Left hindlimb (tissue), 1 donor: Measurements from ENCODE around the gene GLIPR2.
"Not testable (repeated sequence)": the region's sequence is repeated elsewhere in the genome, so short reads cannot be mapped to it uniquely, and the experiment has no call there.

Source experiments
- DNase-seq: peaks from one replicate; pipeline ENCODE4 v3.0.0-alpha.2; 2018

Gene GLIPR2

DNA sequence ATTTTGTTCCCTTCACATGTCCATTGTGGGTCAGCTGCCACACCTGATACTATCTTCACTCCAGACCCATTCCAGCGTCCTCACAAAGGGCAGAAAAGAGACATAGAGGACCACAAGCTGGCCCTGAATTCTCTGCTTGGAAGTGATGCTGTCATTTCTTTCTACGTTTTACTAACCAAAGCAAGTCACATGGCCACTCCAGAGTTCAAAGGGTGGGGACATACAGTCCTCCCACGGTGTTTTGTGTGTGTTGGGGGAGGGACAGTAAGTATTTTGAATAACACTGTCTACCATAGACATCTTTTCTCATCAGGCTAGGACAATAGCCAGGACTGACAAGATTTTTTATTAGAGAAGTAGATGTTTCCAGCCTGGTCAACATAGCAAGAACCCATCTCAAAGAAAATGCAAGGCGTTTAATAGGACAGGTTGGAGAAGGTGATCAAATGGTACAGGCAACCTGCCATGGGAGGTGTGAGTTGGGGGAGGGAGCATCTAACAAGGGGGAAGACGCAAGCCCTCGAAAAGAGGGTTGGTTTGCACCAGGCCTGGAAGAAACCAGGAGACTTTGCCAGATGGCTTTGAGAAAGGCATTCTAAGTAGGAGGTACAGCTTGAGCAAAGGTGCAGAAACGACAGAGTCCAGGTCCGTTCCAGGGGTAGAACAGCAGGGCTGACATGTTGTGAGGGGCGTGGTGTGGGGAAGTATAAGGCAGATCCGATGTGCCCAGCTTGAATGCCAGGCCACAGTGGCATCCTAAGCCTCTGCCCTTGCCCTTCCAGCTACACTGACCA is 11.3 kb upstream of the GLIPR2 start:
- no peak for DNase-seq

DNA sequence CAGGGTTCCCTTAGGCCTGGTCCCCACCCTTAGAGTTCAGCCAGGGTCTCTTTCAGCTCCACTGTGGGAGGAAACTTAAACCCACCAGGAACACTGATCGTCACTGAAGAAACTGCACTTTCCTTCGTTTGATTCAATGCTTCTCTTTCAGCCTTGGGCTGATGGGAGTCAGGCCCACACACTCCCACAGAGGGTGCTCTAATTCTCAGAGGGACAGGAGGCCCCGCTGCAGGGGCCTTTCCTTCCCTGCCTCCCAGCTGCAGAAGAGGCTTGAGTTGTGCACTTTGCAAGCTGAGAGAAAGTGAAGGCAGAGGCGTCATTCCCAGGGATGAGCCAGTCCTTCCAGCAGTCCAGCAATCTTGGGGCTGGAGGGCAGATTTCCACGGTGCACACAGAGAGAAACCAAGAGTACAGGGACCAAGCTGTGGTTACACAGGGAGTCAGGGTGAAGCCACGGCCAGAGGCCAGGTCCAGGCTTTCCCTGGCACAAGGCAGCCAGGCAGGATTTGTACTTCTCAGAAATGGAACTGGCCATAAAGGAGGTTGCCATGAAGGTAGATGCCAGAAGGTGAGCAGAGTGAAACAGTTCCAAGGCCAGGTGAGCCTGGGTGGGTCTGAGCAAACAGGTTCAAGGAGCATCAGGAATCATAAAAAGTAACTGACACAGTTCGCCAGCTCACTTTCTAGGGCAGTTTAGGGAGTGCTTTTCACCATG is 10.4 kb upstream of the GLIPR2 start:
- DNase-seq = no peak

DNA sequence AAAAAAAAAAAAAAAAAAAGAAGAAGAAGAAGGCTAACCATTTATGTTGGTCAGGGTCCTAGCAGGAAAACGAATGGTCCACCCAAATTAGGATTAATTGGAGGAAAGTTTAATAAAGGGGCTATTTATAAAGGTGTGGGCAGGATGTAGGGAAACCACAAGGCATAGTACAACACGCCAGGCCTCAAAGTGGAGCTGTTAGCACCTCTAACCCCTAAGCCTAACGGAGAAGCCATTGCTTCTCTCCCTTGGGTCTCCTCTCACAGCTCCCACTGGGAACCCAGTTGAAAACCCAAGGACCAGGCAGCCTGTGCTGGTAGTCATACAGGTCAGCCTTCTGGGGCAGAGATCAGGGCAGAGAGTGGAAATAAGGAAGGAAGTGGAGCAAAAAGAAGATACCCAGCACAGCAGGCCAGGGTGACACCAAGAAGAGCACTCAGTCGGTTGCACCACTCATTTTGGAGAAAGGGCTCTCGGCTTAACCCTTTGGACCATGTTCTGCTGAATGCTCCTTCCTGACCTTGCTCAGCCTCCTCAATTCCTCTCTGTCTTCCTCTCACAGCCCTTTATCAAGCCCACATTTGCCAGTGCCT is 8.8 kb upstream of the GLIPR2 start:
- no peak for DNase-seq

DNA sequence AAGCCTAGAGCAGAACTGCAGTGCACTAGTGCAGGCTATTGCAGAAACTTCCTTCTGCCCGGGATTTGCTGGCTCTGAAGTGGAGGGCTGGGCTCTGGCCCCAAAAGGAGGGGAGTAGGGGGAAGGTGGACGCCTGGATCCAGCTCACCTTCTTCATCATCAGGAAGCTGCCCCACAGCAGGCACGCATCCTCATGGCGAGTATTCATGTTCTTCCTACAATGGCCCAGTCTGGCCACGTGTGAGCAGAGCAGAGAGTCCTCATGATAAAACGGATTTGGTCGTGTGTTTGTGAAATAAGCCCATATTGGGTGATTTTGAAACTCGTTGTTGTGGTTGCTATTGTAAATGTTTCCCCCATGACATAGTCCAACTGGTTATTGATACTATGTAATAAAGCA is 8.2 kb upstream of the GLIPR2 start:
- no peak for DNase-seq

DNA sequence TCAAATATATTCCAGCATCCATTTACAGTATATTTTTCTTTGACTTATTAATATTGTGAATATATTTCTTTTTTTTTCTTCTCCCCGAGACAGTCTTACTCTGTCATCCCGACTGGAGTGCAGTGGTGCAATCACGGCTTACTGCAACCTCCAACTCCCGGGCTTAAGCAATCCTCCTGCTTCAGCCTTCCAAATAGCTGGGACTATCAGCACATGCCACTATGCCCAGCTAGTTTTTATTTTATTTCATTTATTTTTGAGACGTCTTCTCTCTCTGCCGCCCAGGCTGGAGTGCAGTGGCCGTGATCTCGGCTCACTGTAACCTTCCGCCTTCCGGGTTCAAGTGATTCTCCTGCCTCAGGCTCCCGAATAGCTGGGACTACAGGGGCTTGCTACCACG is 7.4 kb upstream of the GLIPR2 start:
- no peak for DNase-seq

DNA sequence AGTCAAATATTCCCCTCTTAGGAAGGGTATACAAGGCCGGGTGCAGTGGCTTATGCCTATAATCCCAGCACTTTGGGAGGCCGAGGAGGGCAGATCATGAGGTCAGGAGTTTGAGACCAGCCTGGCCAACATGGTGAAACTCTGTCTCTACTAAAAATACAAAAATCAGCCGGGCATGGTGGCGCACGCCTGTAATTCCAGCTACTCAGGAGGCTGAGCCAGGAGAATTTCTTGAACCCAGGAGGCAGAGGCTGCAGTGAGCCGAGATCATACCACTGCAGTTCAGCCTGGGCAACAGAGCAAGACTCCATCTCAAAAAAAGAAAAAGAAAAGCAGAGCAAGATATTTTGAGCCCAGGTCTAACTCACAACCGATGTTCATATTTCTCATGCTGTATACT is 4.9 kb upstream of the GLIPR2 start:
- DNase-seq = not testable (repeated sequence)

DNA sequence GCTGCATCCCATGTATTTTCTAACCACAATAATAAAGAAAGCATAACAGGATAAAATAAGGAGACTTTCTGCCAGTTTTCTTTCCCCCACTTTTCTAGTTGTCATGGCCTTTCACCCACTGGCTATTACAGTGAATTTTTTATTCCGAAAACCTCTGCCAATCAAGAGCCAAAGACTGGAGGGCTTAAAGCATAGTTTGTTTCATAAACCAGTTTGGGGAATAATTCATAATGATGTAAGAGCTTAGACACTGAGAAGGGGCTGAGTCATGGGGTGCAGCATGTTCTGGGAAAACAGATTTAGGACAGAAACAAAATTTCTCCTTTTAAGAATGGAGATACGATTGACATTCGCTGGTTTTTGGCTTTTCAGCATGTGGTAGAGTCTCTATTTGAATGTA is 4.4 kb upstream of the GLIPR2 start:
- no peak for DNase-seq

DNA sequence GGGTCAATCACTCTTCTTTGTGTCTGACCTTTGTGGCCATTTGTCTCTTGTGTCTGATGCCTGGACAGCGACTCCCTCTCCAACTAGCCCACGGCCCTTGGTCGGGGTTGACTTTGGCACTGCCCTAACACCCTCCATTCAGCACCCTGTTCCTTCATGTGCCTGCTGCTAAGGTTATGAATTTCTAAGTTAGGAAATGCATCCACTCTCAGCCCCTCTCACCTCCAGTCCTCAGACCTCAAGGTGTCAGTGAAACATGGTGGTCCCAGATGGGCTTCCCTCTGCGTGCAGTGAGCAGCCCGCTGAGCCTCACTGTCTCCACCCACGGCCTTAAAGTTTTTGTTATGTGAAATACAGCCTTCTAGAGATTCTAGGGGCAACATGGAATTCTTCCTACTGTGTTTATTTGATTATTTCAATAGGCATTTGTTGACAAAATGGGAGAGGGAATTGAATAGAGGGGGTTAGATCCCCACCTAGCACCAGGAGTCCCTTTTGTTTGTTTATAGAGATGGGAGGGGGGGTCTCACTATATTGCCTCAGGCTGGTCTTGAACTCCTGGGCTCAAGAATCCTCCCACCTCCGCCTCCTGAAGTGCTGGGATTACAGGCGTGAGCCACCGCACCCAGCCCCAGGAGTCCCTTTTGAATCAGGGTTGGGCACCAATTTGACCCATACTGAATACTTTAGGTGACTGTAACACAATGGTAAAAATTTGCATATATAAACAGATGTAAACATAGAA is 1.6 kb upstream of the GLIPR2 start:
- DNase-seq = no peak

DNA sequence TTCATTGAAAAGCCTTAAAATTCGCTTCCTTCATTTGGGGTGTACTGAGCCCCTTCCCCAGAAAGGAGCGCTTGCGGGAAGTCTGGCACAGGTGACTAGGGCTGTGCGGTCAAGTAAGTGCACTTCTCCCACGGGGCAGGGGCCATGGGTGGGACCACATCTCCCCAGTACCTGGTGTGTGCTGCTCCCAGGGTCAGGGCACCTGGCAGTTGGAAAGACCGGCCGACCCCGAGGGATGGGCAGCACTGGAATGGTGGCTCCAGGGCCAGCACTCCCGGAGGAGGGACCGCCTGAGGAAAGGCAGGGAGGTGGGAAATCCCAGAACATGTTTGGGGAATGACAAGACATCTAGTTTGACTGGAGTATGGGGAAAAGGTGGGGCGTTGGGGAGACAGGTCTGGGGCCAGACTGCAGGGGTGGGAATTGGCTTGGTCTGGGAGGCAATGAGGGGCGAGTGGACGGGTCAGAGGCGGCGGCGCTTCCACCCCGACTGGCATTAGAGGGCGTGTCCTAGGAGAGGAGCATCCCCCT is 727 bp upstream of the GLIPR2 start:
- DNase-seq = no peak

DNA sequence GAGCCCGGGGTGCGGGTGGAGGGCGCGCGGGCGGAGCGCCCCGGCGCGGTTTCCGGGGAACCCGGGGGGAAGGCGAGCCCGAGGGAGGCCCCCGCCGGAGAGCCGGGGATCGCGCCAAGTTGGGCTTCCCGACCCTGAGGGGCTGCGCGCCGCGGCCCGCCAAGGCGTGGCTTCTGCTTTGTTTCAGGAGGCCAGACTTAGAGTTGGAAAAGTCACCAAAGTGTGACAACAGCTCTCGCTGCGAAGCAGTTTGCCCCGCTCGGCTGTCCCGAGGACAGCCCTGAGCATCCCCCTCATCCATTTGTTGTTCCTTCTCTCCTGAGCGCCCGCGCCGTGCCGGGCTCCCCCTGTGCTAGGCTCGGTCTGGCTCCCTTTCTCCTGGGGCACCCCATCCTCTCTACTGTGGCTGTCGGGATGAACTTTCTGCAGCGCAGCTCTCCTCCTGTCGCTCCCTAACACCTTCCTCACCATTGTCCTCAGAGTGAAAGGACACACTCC is 410 bp downstream of the GLIPR2 start:
- no peak for DNase-seq

DNA sequence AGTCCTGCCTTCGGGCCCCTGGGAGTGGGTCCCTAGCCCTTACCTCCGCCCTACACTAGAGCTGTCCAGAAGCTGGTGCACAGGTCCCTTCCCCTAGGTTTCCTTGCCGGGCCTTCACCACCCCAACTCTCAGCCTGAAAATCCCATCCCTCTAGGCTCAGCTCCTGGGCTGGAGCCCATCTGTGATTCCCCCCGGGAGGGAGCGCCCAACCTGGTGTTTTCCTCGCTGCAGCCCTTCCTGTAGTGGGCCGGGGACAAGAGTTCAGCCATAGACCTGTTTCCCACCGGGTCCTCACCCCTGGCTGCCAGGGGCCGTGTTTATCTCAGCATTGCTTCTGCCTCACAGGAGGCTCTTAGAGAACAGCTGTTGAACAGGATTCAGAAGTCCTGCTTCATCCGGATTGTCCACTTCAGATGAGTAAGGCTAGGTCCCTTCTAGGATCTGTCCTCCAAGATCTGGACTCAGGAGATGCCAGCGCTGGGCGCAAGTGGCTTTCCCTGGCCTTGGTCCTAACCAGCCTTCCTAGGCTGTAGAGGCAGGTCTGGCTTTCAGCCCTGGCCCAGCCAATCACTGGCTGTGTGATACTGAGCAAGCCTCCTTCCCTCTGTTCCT is 965 bp downstream of the GLIPR2 start:
- DNase-seq = peak; percentile 66

DNA sequence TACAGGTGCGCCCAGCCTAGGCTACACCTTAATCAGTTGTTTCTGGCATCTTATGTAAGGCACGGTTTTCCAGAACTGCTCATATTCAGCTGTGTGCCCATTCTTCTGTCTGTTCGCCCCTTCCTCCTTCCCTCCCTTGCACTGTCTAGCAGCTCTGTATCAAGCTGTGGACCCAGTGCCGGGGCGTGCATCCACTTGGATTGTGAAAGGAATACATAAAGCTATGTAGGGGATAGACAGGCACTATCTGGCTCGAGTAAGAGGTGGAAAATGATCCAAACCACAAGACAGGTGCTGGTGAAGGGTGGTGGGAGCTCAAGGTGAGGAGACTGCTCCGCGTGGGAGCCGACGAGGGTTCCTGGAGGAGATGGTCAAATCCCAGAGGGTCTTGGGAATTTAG is 2.0 kb downstream of the GLIPR2 start:
- no peak for DNase-seq

DNA sequence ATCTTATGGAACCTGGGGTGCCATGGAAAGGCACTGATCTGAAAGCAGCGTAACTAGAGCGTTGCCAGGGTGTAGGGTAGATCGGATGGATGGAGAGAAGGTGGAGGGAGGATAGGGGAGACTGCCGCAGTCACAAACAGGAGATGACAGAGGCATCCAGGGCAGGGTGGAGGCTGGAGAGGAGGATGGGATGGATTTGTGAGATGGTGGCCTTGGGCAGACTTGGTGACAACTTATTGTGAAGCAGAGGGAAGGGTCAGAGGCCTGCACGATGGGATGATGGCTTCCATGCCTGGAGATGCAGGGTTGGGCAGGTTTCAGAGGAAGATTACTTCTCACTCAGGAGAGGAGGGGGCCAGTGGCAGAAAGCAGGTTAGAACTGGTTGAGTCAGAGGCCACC is 2.4 kb downstream of the GLIPR2 start:
- no peak for DNase-seq

DNA sequence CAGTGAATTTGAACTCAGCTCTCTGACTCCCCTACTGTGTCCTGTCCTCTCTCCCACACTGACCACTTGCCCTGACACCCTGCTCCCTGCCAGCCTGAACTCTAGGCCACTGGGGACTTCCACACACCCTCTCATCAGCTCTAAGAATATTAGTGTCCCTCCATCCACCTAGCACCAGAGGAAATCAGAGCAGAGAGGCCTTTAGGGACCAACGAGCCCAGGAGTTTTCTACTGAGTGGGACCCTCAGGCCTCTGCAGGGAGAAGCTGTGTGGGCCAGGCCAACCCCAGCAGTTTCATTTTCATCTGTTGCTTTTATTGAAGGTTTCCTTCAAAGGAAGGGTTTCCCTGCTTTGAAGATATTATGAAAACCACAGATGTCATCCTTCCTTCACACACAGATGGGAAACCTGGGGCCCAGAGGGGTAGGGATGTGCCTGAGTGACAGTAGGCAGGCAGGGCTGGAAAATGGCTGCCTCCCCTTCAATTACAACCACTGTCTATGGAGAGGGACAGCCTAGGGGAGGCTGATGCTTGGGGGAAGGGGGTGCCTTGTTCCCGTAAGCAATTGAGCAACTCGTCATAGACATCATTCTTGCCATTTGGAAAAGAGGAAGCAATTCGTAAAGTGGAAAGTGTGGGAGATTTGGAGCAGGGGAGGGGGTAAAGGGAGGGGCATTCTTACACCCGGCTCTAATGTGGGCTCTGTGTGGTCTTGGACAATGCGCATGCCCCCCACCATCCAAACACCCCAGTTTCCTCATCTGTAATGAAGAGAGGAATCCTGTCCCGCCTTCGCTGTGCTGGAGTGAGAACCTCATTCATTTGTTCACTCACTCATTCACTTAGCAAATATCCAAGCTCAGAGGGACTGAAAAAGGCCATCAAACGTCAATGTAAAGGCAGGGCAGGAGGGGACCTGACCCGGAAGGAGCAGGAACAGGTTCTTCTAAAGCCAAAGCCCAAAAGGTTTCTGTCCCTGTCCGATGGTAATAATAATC is 3.9 kb downstream of the GLIPR2 start:
- DNase-seq = no peak

DNA sequence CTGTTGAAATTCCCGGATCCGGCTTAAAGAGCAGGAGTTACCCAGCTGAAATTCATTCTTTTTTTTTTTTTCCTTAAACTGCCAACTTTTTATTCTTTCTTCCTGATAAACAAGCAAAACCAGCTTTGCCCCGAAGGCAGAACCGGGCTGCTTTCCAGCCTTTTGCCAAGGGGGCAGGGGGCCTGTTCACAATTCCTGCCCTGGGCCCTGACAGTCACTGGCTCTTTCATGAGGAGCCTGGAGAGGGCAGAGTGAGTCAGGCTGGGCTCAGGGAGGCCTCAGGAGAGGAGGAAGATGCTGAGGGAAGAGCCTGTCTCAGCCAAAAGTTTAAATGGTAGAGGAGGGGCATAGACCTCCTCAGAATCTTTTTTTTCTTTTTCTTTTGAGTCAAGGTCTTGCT is 4.8 kb downstream of the GLIPR2 start:
- DNase-seq = no peak

DNA sequence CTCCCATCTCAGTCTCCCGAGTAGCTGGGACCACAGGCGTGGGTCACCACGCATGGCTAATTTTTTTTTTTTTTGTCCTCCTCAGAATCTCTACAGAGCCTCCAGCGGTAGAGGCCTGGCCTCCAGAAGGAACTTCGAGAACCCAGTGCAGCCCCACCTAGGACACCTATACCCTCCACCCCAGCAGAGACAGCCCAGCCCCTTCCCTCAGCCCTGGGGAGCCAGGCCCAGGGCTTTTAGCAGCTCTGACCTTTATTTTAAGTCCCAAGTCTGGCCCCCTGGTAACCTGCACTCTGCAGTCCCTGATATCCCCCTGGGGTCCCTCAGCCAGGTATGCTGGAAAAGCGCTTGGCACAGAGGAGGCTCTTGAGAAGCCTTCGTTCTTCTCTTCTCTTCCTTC is 5.2 kb downstream of the GLIPR2 start:
- DNase-seq = no peak

DNA sequence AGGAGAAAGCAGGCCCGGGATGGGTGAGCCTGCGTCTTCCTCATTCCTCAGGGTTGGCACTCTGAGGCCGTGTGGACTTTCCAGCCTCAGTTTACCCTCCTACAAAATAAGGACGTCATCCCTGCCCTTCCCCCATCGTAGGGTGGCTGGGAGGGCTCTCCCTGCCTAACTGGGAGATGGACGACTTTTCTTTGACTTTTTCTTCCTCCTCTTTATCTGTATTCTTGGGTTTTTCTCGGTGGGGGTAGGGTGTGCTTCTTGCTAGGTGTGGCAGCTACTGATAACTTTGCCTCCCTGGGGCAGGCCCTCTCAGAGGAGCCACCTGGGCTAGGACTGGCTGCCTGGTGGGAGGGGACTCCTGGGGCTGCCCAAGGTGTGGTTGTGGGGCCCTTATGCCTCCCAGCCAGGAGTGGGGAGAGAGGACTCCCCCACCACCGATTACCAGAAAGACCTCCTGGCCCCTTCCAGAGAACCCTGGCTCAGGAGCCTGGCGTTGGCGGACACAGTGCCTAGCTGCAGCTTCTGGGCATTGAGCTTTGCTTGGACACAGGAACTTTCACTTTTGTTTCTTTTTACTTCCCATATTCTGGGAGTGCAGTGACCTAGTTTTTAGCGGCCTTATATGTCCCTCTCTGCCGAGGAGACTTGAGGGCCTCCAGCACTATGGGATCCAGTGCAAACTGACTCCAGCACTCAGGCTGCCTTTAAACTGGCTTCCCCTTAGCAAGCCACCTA is 6.1 kb downstream of the GLIPR2 start:
- DNase-seq = no peak

DNA sequence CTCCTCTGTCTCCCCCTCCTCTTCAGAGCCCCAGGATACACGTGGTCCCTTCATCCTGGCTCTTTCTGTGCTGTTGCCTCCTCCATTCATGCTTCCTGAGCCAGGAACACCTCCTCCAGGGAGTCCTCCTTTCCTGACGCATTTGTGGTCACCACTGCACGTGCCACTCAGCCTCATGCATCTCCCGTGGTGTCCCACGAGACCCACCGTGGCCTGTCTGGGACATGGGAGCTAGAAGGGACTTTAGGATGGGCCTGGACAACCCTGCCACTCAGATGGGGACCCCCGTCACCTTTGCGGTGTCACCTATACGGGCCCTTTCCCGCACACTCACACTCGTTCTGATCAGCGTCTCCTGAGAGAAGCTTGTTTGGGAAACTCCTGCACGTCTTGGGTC is 6.7 kb downstream of the GLIPR2 start:
- DNase-seq = no peak

DNA sequence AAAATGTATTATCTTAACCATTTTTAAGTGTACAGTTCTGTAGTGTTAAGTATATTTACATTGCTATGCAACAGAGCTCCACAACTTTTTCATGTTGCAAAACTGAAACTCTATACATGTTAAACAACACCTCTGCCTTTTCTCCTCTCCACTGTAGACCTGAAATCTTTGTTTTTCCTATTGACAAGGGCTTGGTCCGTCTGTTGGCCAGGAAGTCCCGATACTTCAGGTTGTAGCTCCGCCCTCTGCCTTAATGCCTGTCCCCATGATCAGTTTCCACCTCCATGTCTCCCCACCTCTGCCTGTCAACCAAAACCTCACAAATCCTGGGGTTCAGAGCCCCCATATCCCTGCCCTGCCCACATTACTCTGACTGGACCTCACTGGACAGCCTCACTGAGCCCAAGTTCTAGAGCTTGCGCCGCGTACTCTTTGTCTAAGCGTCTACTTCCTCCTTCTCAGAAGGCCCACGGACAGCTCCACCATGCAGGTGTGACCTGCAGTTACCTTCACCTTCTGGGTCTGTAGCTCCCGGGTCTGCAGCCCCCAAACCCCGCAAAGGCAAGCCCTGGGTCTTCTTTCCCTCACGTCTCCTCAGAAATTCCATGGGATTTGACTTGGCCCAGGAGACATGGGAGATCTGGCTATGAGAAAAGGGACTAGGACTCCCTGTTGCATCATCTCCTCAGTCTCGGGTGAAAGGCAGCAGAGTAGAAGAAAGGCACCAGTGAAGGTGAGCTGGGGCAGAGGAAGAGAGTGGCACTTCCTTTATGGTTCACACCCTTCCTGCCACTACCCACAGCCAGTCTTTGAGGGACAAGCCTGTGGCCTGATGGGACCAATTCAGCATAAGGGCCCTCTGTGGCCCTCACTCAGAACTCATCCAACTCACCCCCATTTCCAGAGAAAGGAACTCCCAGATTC is 8.0 kb downstream of the GLIPR2 start:
- DNase-seq = no peak
